ENCODE data around the gene ZNF536.

DNA sequence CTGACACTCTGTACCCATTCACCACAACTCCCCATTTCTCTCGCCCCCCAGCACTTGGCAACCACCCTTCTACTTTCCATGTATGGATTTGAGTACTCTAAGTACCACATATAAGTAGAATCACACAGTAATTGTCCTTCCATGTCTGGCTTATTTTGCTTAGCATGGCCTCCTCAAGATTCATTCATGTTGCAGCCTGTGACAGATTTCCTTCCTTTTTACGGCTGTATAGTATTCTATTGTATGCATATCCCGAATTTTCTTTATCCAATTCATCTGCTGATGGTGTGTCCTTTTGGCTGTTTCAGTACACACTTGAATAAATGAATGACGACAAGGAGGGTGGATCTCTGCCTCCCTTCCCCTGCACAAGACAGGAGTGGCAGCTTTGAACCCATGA lies 95.1 kb downstream of the ZNF536 start:
- TF ChIP-seq POLR2A (IDR thresholded peaks at IDR 0.05; ENCODE audit: extremely low read depth, insufficient read length) = no peak
- TF ChIP-seq, protein P1, sequence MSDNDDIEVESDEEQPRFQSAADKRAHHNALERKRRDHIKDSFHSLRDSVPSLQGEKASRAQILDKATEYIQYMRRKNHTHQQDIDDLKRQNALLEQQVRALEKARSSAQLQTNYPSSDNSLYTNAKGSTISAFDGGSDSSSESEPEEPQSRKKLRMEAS (IDR thresholded peaks at IDR 0.05; ENCODE audit: low read depth, low read length) = no peak
- TF ChIP-seq, protein P2, sequence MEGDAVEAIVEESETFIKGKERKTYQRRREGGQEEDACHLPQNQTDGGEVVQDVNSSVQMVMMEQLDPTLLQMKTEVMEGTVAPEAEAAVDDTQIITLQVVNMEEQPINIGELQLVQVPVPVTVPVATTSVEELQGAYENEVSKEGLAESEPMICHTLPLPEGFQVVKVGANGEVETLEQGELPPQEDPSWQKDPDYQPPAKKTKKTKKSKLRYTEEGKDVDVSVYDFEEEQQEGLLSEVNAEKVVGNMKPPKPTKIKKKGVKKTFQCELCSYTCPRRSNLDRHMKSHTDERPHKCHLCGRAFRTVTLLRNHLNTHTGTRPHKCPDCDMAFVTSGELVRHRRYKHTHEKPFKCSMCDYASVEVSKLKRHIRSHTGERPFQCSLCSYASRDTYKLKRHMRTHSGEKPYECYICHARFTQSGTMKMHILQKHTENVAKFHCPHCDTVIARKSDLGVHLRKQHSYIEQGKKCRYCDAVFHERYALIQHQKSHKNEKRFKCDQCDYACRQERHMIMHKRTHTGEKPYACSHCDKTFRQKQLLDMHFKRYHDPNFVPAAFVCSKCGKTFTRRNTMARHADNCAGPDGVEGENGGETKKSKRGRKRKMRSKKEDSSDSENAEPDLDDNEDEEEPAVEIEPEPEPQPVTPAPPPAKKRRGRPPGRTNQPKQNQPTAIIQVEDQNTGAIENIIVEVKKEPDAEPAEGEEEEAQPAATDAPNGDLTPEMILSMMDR (IDR thresholded peaks at IDR 0.05; ENCODE audit: low read depth, low read length) = no peak
